GM10266 (cell line): Measurements from ENCODE around the gene KRT76.

Experiments used
- DNase-seq: peaks from one replicate; pipeline ENCODE4 v3.0.0; 2012; ENCODE audit errors: extremely low spot score
- CTCF ChIP-seq: IDR thresholded peaks from 2 replicates; pipeline ENCODE4 v1.5.1; 2012; ENCODE audit warnings: mild to moderate bottlenecking, low read depth; ENCODE audit not compliant: control insufficient read depth, insufficient read depth; ENCODE audit errors: missing control alignments

KRT76 gene

GRCh38 chr12:52771088-52771487, 6.1 kb downstream of the KRT76 start:
- no peak for DNase-seq

GRCh38 chr12:52769946-52770345, 7.2 kb downstream of the KRT76 start:
- no peak for TF ChIP-seq CTCF
- DNase-seq, result no peak

More at GRCh38 chr12:52771088-52771487, 6.1 kb downstream of the KRT76 start:
- TF ChIP-seq CTCF, result no peak

DNA sequence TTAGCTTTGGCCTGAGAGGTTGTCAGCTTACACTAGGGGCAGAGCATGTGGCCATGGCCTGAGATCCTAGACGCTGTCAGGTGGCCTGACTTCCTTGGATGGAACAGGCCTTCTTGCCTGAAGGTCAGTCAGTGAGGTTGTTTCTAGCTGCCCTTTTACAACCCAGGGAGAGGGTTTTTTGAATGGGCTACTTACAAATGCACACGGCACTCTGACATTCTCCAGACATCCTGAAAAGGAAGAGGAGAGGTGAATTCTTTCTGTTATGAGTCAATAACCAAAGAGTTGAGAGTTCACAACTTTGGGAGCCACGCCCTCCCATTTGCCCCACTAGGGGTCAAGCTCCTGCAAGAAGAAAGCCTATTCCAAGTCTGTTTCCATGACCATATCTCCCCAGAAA, 7.8 kb downstream of the KRT76 start:
- DNase-seq, result no peak
- TF ChIP-seq CTCF, result no peak

DNA sequence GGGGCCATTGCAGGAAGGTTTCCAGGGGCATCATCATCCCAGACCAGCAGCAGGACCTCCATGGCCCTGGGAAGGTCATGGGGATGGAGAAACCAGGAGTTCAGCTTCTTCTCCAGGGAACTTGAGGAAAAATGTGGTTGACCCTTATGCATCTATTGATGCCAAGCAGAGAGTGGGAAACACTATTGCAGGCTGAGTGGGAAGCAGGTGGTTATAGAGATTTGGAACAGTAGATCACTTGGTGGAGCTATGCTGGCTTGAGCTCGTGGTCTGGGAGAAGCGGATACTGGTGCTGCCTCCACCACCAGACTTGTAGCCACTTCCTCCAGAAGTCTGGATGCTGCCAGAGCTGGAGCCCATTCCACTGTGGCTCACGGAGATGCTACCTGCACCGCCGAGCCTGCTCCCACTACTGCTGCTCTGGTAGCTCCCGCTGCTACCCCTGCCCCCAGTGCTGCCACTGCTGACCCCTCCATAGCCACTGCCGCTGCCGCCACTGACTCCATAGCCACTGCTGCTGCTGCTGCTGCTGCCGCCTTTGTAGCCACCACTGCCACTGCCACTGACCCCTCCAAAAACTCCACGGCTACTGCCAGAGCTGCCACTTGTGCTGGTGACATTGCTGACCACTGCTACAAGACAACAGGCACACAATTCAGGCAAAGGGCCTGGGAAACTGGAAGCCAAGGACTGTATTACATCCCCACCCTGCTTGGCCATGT, 8.5 kb downstream of the KRT76 start:
- DNase-seq, result no peak

GRCh38 chr12:52767427-52767826, 9.7 kb downstream of the KRT76 start:
- TF ChIP-seq CTCF, result no peak
- no peak for DNase-seq

More for the DNA sequence above, 8.5 kb downstream of the KRT76 start:
- no peak for TF ChIP-seq CTCF

- TF ChIP-seq CTCF, result no peak
Observed at GRCh38 chr12:52767020-52767379, 10.1 kb downstream of the KRT76 start.

DNA sequence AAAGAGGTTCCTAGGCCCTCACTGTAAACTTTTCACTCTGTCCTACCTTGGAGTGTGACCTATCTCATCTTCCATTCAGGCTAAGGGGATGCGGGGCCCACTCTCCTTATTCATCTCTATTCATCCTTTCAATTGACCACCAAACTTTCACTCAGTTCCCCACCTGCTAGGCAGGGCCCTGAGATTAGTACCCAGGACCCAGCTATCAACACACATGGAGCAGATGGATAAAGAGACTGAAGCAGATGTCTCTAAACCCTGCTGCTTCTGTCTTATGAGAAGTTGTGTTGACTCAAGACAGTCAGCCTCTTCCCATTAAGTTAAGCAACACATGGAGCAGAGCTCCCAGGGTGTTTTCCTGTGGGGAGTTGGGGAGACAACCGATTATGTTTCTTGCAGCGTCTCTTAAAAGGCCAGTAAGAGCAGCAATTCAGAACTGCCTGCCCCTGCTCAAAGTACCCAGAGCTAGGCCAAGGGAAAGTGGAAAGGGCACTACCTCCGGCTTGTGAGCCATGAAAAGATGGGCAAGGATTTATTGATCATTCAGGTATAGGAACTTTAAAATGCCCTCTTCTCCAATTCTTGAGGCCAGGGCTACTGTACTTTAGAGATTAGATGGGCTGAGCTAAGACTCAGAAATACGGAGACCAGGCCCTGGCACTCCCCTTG, 10.7 kb downstream of the KRT76 start:
- no peak for TF ChIP-seq CTCF
- DNase-seq, result no peak

More at GRCh38 chr12:52767020-52767379, 10.1 kb downstream of the KRT76 start:
- no peak for DNase-seq
